Stomach smooth muscle (tissue), 2 donors: ENCODE results near the gene PIGO.

ENCODE experiments used
- H3K27ac ChIP-seq: one replicate; pipeline ENCODE4 v1.7.0; 2013; ENCODE audit warnings: mild to moderate bottlenecking, low read length, inconsistent platforms
- H3K27me3 ChIP-seq, 2 donors: one replicate each; pipeline ENCODE4 v1.7.0; 2013; ENCODE audit warnings: low read length in 2 of 2; ENCODE audit not compliant: insufficient read depth in 2 of 2, control insufficient read depth in 1 of 2
- H3K36me3 ChIP-seq, 2 donors: one replicate each; pipeline ENCODE4 v1.7.0; 2013; ENCODE audit warnings: low read length in 2 of 2; ENCODE audit not compliant: control insufficient read depth in 2 of 2, insufficient read depth in 2 of 2
- H3K4me1 ChIP-seq: one replicate; pipeline ENCODE4 v1.7.0; 2013; ENCODE audit warnings: low read length; ENCODE audit not compliant: control insufficient read depth, insufficient read depth
- H3K4me3 ChIP-seq, 2 donors: one replicate each; pipeline ENCODE4 v1.7.0; 2013; ENCODE audit warnings: low read length in 2 of 2
- H3K9ac ChIP-seq, 2 donors: one replicate each; pipeline ENCODE4 v1.7.0; 2013; ENCODE audit warnings: low read length in 2 of 2, mild to moderate bottlenecking in 1 of 2
- H3K9me3 ChIP-seq, 2 donors: one replicate each; pipeline ENCODE4 v1.7.0; 2013; ENCODE audit warnings: low read length in 2 of 2; ENCODE audit not compliant: control insufficient read depth in 2 of 2
- donor health status: healthy.
- donor health status: Pancreatic carcinoma.

PIGO gene

GRCh38 chr9:35079041-35079425 is 17.4 kb downstream of the PIGO start:
- H3K9me3 ChIP-seq, result no peaks in the 10 kb centered on the region

DNA sequence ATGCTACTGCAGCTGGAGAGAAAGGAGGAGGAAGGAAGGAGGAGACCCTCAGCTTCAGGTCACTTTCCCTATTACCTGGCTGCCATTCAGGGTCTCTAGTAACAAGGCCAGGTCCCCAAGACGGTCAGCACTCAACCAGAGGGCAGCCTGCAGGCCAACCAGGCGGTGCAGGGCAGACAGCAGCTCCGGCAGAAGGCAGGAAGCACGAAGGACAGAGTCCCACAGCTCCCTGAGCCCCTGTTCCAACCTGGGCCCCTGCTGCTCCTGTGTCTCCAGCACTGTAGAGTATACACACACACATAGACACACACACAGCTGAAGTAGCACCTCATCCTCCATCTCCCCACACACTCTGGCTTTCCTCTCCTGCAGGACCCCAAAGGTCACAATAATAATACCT is 18.3 kb downstream of the PIGO start:
- H3K9ac ChIP-seq, result peak overlapping the region in 1 of 2 donors; percentile 42
- H3K4me1 ChIP-seq, result peaks cover 19% of the 10 kb centered on the region
- no peak overlapping the region for H3K27ac ChIP-seq
- no peaks in the 10 kb centered on the region for H3K27me3 ChIP-seq
- H3K4me3 ChIP-seq, result no peak overlapping the region
- peaks cover 0 to 9% of the 10 kb centered on the region in 2 donors for H3K36me3 ChIP-seq
- no peaks in the 10 kb centered on the region for H3K9me3 ChIP-seq

More at GRCh38 chr9:35079041-35079425, 17.4 kb downstream of the PIGO start:
- peak overlapping the region; percentile 46 to 74 for H3K9ac ChIP-seq
- H3K27me3 ChIP-seq, result no peaks in the 10 kb centered on the region
- peak overlapping the region; percentile 89 to 90 for H3K4me3 ChIP-seq
- H3K4me1 ChIP-seq, result peaks cover 18% of the 10 kb centered on the region
- peak overlapping the region; percentile 62 for H3K27ac ChIP-seq
- H3K36me3 ChIP-seq, result peaks cover 0 to 9% of the 10 kb centered on the region in 2 donors

- Histone ChIP-seq H3K4me3 (no peak overlapping the region), H3K27ac (no peak overlapping the region), H3K36me3 (peaks cover 0 to 9% of the 10 kb centered on the region in 2 donors), H3K4me1 (peaks cover 22% of the 10 kb centered on the region), H3K9ac (no peak overlapping the region), H3K9me3 (no peaks in the 10 kb centered on the region), H3K27me3 (no peaks in the 10 kb centered on the region)
These were observed 19.5 kb downstream of the PIGO start for GRCh38 chr9:35076848-35077247.

DNA sequence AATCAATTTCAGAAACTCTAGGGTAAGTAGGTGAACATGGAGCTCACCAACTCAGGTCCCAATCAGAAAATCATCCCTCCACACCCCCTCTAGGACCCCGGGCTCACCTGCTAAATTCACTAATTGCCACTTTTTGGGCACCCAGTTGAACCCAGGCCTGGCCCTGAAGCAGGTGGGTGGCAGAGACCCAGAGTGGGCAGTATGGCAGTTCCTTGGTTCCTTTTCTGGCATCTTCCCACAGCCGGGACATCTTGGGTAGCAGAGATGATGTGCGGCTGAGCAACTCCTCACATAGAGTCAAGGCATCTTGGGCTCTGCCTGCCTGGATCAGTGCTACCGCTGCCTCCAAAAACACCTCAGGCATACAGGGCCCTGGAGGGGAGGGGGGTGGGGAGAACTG is 21.0 kb downstream of the PIGO start:
- Histone ChIP-seq H3K4me1 (peaks cover 28% of the 10 kb centered on the region), H3K9me3 (no peaks in the 10 kb centered on the region), H3K27ac (no peak overlapping the region), H3K27me3 (no peaks in the 10 kb centered on the region), H3K9ac (no peak overlapping the region), H3K36me3 (peaks cover 0 to 9% of the 10 kb centered on the region in 2 donors), H3K4me3 (no peak overlapping the region)

GRCh38 chr9:35074791-35075190 is 21.6 kb downstream of the PIGO start:
- H3K27ac ChIP-seq, result no peak overlapping the region
- no peak overlapping the region for H3K9ac ChIP-seq
- H3K27me3 ChIP-seq, result no peaks in the 10 kb centered on the region
- H3K4me3 ChIP-seq, result no peak overlapping the region
- peaks cover 0 to 9% of the 10 kb centered on the region in 2 donors for H3K36me3 ChIP-seq
- peaks cover 33% of the 10 kb centered on the region for H3K4me1 ChIP-seq
- no peaks in the 10 kb centered on the region for H3K9me3 ChIP-seq

DNA sequence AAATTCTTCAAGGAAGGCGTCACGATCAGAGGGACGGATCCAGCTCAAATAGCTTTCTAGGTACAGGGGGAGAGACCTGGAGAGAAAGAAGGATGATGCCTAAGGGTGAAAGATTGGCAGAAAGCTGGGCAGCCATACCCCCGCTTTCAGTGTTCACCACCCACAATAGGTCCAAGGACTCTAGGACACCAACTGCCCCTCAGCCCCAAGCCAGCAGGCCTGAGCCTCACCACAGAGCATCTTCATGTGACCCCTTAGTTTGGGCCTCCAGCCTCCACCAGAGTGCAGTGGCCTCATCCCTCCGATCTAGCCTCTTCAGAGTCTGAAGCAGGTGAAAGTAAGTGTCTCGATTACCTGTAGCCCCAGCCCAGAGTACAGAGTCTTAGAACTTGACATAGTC is 22.2 kb downstream of the PIGO start:
- H3K27ac ChIP-seq, result no peak overlapping the region
- peaks cover 0 to 9% of the 10 kb centered on the region in 2 donors for H3K36me3 ChIP-seq
- H3K4me1 ChIP-seq, result peaks cover 31% of the 10 kb centered on the region

GRCh38 chr9:35073279-35073612 is 23.1 kb downstream of the PIGO start:
- peaks cover 29% of the 10 kb centered on the region for H3K4me1 ChIP-seq

More for the DNA sequence above, 22.2 kb downstream of the PIGO start:
- Histone ChIP-seq H3K4me3 (no peak overlapping the region), H3K27me3 (no peaks in the 10 kb centered on the region), H3K9me3 (no peaks in the 10 kb centered on the region), H3K9ac (no peak overlapping the region)

GRCh38 chr9:35072461-35073278 is 23.7 kb downstream of the PIGO start, which contains the start of gene VCP:
VCP (minus strand) TSS chr9:35072625; CDS start chr9:35072353, 272 bp downstream.
- no peaks in the 10 kb centered on the region for H3K9me3 ChIP-seq
- H3K36me3 ChIP-seq, result peaks cover 4 to 15% of the 10 kb centered on the region in 2 donors
- peak within 1 kb of the TSS; percentile 99 for H3K27ac ChIP-seq
- H3K9ac ChIP-seq, result peak within 1 kb of the TSS; percentile 98
- H3K4me3 ChIP-seq, result peak within 1 kb of the TSS; percentile 76 to 84
- no peaks in the 10 kb centered on the region for H3K27me3 ChIP-seq
- peaks cover 33% of the 10 kb centered on the region for H3K4me1 ChIP-seq

More at GRCh38 chr9:35073279-35073612, 23.1 kb downstream of the PIGO start:
- Histone ChIP-seq H3K9me3 (no peaks in the 10 kb centered on the region), H3K4me3 (peak overlapping the region; percentile 26 to 84), H3K36me3 (peaks cover 0 to 9% of the 10 kb centered on the region in 2 donors), H3K27ac (peak overlapping the region; percentile 99), H3K27me3 (no peaks in the 10 kb centered on the region), H3K9ac (no peak overlapping the region)

GRCh38 chr9:35071814-35072460 is 24.5 kb downstream of the PIGO start:
- Histone ChIP-seq H3K4me3 (peak overlapping the region; percentile 76 to 84), H3K4me1 (peaks cover 36% of the 10 kb centered on the region), H3K36me3 (peaks cover 11 to 22% of the 10 kb centered on the region in 2 donors), H3K27ac (peak overlapping the region; percentile 99), H3K9ac (peak overlapping the region; percentile 98), H3K27me3 (no peaks in the 10 kb centered on the region), H3K9me3 (no peaks in the 10 kb centered on the region)

GRCh38 chr9:35070823-35071813 is 25.3 kb downstream of the PIGO start:
- H3K27me3 ChIP-seq, result no peaks in the 10 kb centered on the region
- H3K9me3 ChIP-seq, result no peaks in the 10 kb centered on the region
- peaks cover 36% of the 10 kb centered on the region for H3K4me1 ChIP-seq
- H3K27ac ChIP-seq, result peak overlapping the region; percentile 99
- peaks cover 16 to 23% of the 10 kb centered on the region in 2 donors for H3K36me3 ChIP-seq
- peak overlapping the region; percentile 98 for H3K9ac ChIP-seq
- peak overlapping the region; percentile 76 to 84 for H3K4me3 ChIP-seq
